Activated CD4-positive, alpha-beta T cell treated with anti-CD3 and anti-CD28 coated beads for 24 hours (primary cell): ENCODE data around the gene BPIFB3.

Experiments
- DNase-seq, 2 donors: peaks; one replicate each; pipeline ENCODE4 v3.0.0-alpha.2; 2020; ENCODE audit warnings: low read depth in 2 of 2

The BPIFB3 gene

GRCh38 chr20:33053291-33054106 is at the start of gene BPIFB3:
Gene BPIFB3 (plus strand): TSS chr20:33053903. CDS start chr20:33055436, 1,533 bp downstream.
- no peak for DNase-seq

- no peak for DNase-seq
Measured at GRCh38 chr20:33004141-33004751, 49.5 kb upstream of the BPIFB3 start, which contains the start of gene SUN5. Gene SUN5 (minus strand): TSS chr20:33004433. CDS start chr20:33004340, 93 bp downstream.

GRCh38 chr20:33005132-33005566 is 48.6 kb upstream of the BPIFB3 start:
- peak in 1 of 2 donors; percentile 22 for DNase-seq

GRCh38 chr20:33005908-33006775 is 47.6 kb upstream of the BPIFB3 start:
- no peak for DNase-seq

GRCh38 chr20:33006776-33007375 is 46.8 kb upstream of the BPIFB3 start:
- DNase-seq, result no peak

- no peak for DNase-seq
Measured at GRCh38 chr20:33007376-33008335, 46.0 kb upstream of the BPIFB3 start, which contains the start of gene BPIFB2. Gene BPIFB2 (plus strand): TSS chr20:33007704. CDS start chr20:33008575, 871 bp downstream.

- no peak for DNase-seq
Measured at GRCh38 chr20:33008336-33009213, 45.1 kb upstream of the BPIFB3 start.

- DNase-seq, result no peak
Measured at GRCh38 chr20:33009214-33010132, 44.2 kb upstream of the BPIFB3 start.

- DNase-seq, result no peak
Measured at GRCh38 chr20:33010133-33010504, 43.6 kb upstream of the BPIFB3 start.

GRCh38 chr20:33010674-33011449 is 42.8 kb upstream of the BPIFB3 start:
- DNase-seq, result no peak

- DNase-seq, result no peak
Measured at GRCh38 chr20:33012327-33013189, 41.1 kb upstream of the BPIFB3 start.

- DNase-seq, result no peak
Measured at GRCh38 chr20:33013701-33014326, 39.9 kb upstream of the BPIFB3 start.

- no peak for DNase-seq
Measured at GRCh38 chr20:33014336-33015113, 39.2 kb upstream of the BPIFB3 start.

GRCh38 chr20:33015114-33015484 is 38.6 kb upstream of the BPIFB3 start:
- no peak for DNase-seq
